Measurements from ENCODE around the gene ANLN. TPM values are rescaled to one million over a fixed set of nuclear protein-coding genes. Genes with fewer than 3 reads are reported as not detected.
"Not testable (repeated sequence)": the region's sequence is repeated elsewhere in the genome, so short reads cannot be mapped to it uniquely, and the experiment has no call there.

Gene ANLN
- total RNA-seq, 2 donors from 2014 or later = 63.4 to 117 TPM

DNA sequence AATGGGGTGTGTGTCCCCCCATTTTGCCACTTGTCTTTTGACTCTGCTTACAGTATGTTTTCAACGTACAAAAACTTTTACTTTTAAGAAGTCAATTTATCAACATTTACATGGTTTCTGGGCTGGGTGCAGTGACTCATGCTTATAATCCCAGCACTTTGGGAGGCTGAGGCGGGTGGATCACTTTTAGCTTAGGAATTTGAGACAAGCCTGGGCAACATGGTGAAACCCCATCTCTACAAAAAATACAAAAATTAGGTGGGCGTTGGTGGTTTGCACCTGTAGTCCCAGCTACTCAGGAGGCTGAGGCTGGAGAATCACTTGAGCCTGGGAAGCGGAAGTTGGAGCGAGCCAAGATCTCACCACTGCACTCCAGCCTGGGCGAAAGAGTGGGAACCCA, 107.5 kb downstream of the ANLN start:
- not testable (repeated sequence) for H3K27ac Mint-ChIP-seq; H3K36me3 Mint-ChIP-seq; ATAC-seq; DNase-seq (ENCODE audit: low spot score in 2 of 2); H3K9me3 Mint-ChIP-seq

DNA sequence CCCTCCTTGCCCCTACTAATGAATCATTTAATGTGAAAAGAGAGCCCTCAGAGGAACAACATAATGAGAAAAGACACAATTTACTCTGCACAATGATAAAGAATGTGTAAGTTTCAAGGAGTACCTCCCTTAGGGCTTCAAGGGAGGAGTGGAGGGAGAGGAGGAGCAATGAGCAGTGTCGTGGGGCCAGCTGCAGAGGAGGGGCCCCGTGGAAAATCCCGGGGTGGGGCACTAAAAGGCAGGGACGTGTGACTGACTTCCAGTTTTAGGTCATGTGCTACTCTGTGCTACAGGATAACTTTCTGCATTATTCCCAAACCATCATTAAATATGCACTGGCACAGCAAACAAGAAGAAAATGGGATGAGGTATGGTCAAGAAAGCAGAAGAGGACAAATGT, 108.1 kb downstream of the ANLN start:
- H3K36me3 Mint-ChIP-seq = no peaks in the 10 kb centered on the region
- H3K9me3 Mint-ChIP-seq = no peaks in the 10 kb centered on the region
- no peak for ATAC-seq
- no peak overlapping the region for H3K27ac Mint-ChIP-seq
- DNase-seq (ENCODE audit: low spot score in 2 of 2) = no peak

Other genes with a start within 250 kb of the ANLN start
- gene EEPD1, start 236.6 kb upstream of the ANLN start, total RNA-seq = 1 to 10 TPM in 1 of 2 donors, under 1 TPM in 1; 0.82 to 1.4 TPM

Measured in activated naive CD4-positive, alpha-beta T cell treated with anti-CD3 and anti-CD28 coated beads, Interleukin-2, amount 50 U/mL, for 72 hours (primary cell).